SK-N-SH treated with all-trans-retinoic acid at 6 μM for 48 hours (cell line): ENCODE measurements around the gene IFT25.
"Not testable (repeated sequence)": the region's sequence is repeated elsewhere in the genome, so short reads cannot be mapped to it uniquely, and the experiment has no call there.

Experiments
- ATAC-seq: fragments of 200-7000 bp; cut with Tn5 transposase; 3 replicates; pipeline ENCODE4 v1.9.1; 2020; ENCODE audit warnings: mild to moderate bottlenecking, moderate library complexity
- ARNTL ChIP-seq: fragments of 450-650 bp; formaldehyde crosslinking; IDR thresholded peaks from 2 replicates; pipeline ENCODE4 v1.5.0; 2020; ENCODE audit warnings: low read depth, mild to moderate bottlenecking, moderate library complexity, borderline replicate concordance
- BACH2 ChIP-seq: fragments of 250-450 bp; sonication (Bioruptor Pico); IDR thresholded peaks from 2 replicates; pipeline ENCODE4 v1.9.0; 2021; ENCODE audit warnings: mild to moderate bottlenecking, borderline replicate concordance
- CSRNP3 ChIP-seq: fragments of 250-450 bp; sonication (Bioruptor Pico); IDR thresholded peaks from 2 replicates; pipeline ENCODE4 v1.5.1; 2021; ENCODE audit warnings: mild to moderate bottlenecking, moderate library complexity
- ESRRG ChIP-seq: fragments of 250-450 bp; sonication (Bioruptor Pico); IDR thresholded peaks from 2 replicates; pipeline ENCODE4 v1.6.1; 2021; ENCODE audit warnings: mild to moderate bottlenecking
- GLIS3 ChIP-seq: fragments of 250-450 bp; sonication (Bioruptor Pico); IDR thresholded peaks from 2 replicates; pipeline ENCODE4 v1.5.0; 2020; ENCODE audit warnings: mild to moderate bottlenecking, moderate library complexity
- ISL1 ChIP-seq: fragments of 250-450 bp; sonication (Bioruptor Pico); IDR thresholded peaks from 2 replicates; pipeline ENCODE4 v2.1.2; 2022; ENCODE audit warnings: mild to moderate bottlenecking, moderate library complexity
- OSR1 ChIP-seq: fragments of 250-450 bp; sonication (Bioruptor Pico); IDR thresholded peaks from 2 replicates; pipeline ENCODE4 v1.8.0; 2022; ENCODE audit warnings: moderate library complexity, mild to moderate bottlenecking, inconsistent platforms
- PATZ1 ChIP-seq: fragments of 250-450 bp; sonication (Bioruptor Pico); IDR thresholded peaks from 2 replicates; pipeline ENCODE4 v1.8.0; 2020; ENCODE audit warnings: mild to moderate bottlenecking, moderate library complexity, borderline replicate concordance
- PPARA ChIP-seq: fragments of 250-450 bp; sonication (Bioruptor Pico); IDR thresholded peaks from 2 replicates; pipeline ENCODE4 v1.5.0; 2020; ENCODE audit warnings: mild to moderate bottlenecking, borderline replicate concordance
- RARB ChIP-seq: fragments of 250-450 bp; sonication (Bioruptor Pico); IDR thresholded peaks from 2 replicates; pipeline ENCODE4 v1.8.0; 2021; ENCODE audit warnings: mild to moderate bottlenecking, moderate library complexity
- SNAI2 ChIP-seq: fragments of 250-450 bp; sonication (Bioruptor Pico); IDR thresholded peaks from 2 replicates; pipeline ENCODE4 v1.5.0; 2020; ENCODE audit warnings: mild to moderate bottlenecking, moderate library complexity
- TCF4 ChIP-seq: fragments of 250-450 bp; sonication (Bioruptor Pico); IDR thresholded peaks from 2 replicates; pipeline ENCODE4 v1.8.0; 2021; ENCODE audit warnings: mild to moderate bottlenecking, moderate library complexity, borderline replicate concordance
- TOX ChIP-seq: fragments of 250-450 bp; sonication (Bioruptor Pico); IDR thresholded peaks from 2 replicates; pipeline ENCODE4 v1.8.0; 2021; ENCODE audit warnings: mild to moderate bottlenecking, moderate library complexity, borderline replicate concordance
- TSHZ2 ChIP-seq: fragments of 250-450 bp; sonication (Bioruptor Pico); IDR thresholded peaks from 2 replicates; pipeline ENCODE4 v1.5.0; 2020; ENCODE audit warnings: mild to moderate bottlenecking, moderate library complexity
- ZFP3 ChIP-seq: fragments of 250-450 bp; sonication (Bioruptor Pico); IDR thresholded peaks from 2 replicates; pipeline ENCODE4 v1.5.0; 2020; ENCODE audit warnings: mild to moderate bottlenecking, moderate library complexity
- ZFP30 ChIP-seq: fragments of 450-650 bp; formaldehyde crosslinking; IDR thresholded peaks from 2 replicates; pipeline ENCODE4 v1.5.0; 2022; ENCODE audit warnings: mild to moderate bottlenecking, moderate library complexity
- ZNF70 ChIP-seq: fragments of 450-650 bp; formaldehyde crosslinking; IDR thresholded peaks from 2 replicates; pipeline ENCODE4 v1.5.0; 2020; ENCODE audit warnings: mild to moderate bottlenecking, moderate library complexity
- ZNF8 ChIP-seq: fragments of 450-650 bp; formaldehyde crosslinking; IDR thresholded peaks from 2 replicates; pipeline ENCODE4 v1.5.0; 2020; ENCODE audit warnings: mild to moderate bottlenecking, moderate library complexity
- TF ChIP-seq, protein P1 (sequence below): fragments of 250-450 bp; sonication (Bioruptor Pico); IDR thresholded peaks from 2 replicates; pipeline ENCODE4 v1.5.1; 2020; ENCODE audit warnings: low read depth, mild to moderate bottlenecking, moderate library complexity
- TF ChIP-seq, protein P2 (sequence below): fragments of 250-450 bp; sonication (Bioruptor Pico); IDR thresholded peaks from 2 replicates; pipeline ENCODE4 v1.8.0; 2021; ENCODE audit warnings: low read depth, mild to moderate bottlenecking, moderate library complexity, borderline replicate concordance

IFT25 gene

DNA sequence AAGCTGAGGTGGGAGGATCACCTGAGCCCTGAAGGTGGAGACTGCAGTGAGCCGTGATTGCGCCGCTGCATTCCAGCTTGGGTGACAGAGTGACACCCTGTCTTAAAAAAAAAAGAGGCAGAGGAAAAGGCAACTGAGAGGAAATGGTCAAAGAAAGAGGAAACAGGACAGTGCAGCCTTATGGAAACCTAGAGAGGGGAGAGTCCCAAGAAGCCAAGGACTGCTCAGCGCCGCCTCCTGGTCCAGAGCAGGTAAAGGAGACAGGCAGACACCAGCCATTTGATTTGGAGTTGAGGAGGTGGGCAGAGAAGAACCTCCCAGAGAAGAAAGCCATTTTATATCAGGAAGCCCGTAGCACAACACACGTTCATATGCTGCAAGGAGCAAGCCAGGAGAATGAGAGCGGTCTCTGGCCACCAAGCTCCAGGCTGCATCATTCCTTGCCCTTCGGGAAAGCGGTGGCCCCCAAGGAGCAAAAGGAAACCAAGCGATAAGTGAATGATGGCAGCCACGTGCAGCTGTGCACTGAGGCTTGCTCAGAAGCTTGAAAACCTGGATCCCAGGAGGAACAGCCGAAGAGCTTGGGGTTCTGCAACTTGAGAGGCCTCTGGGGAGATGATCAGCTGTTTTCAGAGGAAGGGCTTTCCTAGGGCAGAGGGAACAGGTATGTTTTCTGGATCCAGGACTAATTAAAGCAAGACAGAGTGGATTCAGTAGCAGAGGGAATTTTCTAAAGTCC, 34.4 kb upstream of the IFT25 start:
- ATAC-seq = no peak

GRCh38 chr1:53975861-53976260, 30.4 kb upstream of the IFT25 start:
- ATAC-seq = no peak
- TF ChIP-seq ZNF8 (no peak), ISL1 (CRISPR knock-in tag) (no peak), CSRNP3 (no peak), OSR1 (CRISPR knock-in tag) (no peak), BACH2 (no peak), SNAI2 (no peak)

More for the DNA sequence above, 34.4 kb upstream of the IFT25 start:
- TF ChIP-seq ZFP30 (CRISPR knock-in tag) (no peak), TCF4 (no peak), PPARA (CRISPR knock-in tag) (no peak), TOX (CRISPR knock-in tag) (no peak), ESRRG (CRISPR knock-in tag) (no peak), BACH2 (no peak), RARB (no peak), PATZ1 (CRISPR knock-in tag) (no peak), OSR1 (CRISPR knock-in tag) (no peak), ARNTL (CRISPR knock-in tag) (no peak)
- TF ChIP-seq, protein P1, sequence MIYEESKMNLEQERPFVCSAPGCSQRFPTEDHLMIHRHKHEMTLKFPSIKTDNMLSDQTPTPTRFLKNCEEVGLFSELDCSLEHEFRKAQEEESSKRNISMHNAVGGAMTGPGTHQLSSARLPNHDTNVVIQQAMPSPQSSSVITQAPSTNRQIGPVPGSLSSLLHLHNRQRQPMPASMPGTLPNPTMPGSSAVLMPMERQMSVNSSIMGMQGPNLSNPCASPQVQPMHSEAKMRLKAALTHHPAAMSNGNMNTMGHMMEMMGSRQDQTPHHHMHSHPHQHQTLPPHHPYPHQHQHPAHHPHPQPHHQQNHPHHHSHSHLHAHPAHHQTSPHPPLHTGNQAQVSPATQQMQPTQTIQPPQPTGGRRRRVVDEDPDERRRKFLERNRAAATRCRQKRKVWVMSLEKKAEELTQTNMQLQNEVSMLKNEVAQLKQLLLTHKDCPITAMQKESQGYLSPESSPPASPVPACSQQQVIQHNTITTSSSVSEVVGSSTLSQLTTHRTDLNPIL (CRISPR knock-in tag) = no peak

- ATAC-seq = no peak
- TF ChIP-seq ISL1 (CRISPR knock-in tag) (no peak), SNAI2 (no peak), GLIS3 (no peak), OSR1 (CRISPR knock-in tag) (no peak), ZFP30 (CRISPR knock-in tag) (no peak), TSHZ2 (CRISPR knock-in tag) (no peak), ZNF70 (no peak), BACH2 (no peak), TCF4 (no peak), PPARA (CRISPR knock-in tag) (no peak), ZFP3 (CRISPR knock-in tag) (no peak)
Observed at GRCh38 chr1:53971718-53972117, 26.2 kb upstream of the IFT25 start.

- not testable (repeated sequence) for ATAC-seq
Observed at GRCh38 chr1:53969323-53969722, 23.8 kb upstream of the IFT25 start.

- no peak for ATAC-seq
- TF ChIP-seq GLIS3 (no peak), TSHZ2 (CRISPR knock-in tag) (no peak), ESRRG (CRISPR knock-in tag) (no peak), CSRNP3 (no peak), TCF4 (no peak), OSR1 (CRISPR knock-in tag) (no peak), SNAI2 (no peak), BACH2 (no peak), PPARA (CRISPR knock-in tag) (no peak)
- TF ChIP-seq, protein P2, sequence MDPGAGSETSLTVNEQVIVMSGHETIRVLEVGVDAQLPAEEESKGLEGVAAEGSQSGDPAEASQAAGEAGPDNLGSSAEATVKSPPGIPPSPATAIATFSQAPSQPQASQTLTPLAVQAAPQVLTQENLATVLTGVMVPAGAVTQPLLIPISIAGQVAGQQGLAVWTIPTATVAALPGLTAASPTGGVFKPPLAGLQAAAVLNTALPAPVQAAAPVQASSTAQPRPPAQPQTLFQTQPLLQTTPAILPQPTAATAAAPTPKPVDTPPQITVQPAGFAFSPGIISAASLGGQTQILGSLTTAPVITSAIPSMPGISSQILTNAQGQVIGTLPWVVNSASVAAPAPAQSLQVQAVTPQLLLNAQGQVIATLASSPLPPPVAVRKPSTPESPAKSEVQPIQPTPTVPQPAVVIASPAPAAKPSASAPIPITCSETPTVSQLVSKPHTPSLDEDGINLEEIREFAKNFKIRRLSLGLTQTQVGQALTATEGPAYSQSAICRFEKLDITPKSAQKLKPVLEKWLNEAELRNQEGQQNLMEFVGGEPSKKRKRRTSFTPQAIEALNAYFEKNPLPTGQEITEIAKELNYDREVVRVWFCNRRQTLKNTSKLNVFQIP (CRISPR knock-in tag) = no peak
Observed at GRCh38 chr1:53968125-53968513, 22.6 kb upstream of the IFT25 start.
